ENCODE measurements around the gene MOSMO.
"Not testable (repeated sequence)": the region's sequence is repeated elsewhere in the genome, so short reads cannot be mapped to it uniquely, and the experiment has no call there.

MOSMO gene

GRCh38 chr16:22007509-22008214, at the start of gene MOSMO:
Gene MOSMO (plus strand): TSS chr16:22008111. CDS start chr16:22008302, 191 bp downstream.
- peak; percentile 69 for DNase-seq (ENCODE audit: low spot score)

GRCh38 chr16:21959050-21959449, 48.9 kb upstream of the MOSMO start:
- DNase-seq (ENCODE audit: low spot score), result no peak

- no peak for DNase-seq (ENCODE audit: low spot score)
Observed at GRCh38 chr16:21962475-21962874, 45.4 kb upstream of the MOSMO start.

GRCh38 chr16:21963887-21964286, 44.0 kb upstream of the MOSMO start:
- DNase-seq (ENCODE audit: low spot score), result no peak

- DNase-seq (ENCODE audit: low spot score), result no peak
Observed at GRCh38 chr16:21964353-21964752, 43.6 kb upstream of the MOSMO start.

- no peak for DNase-seq (ENCODE audit: low spot score)
Observed at GRCh38 chr16:21971856-21972255, 36.1 kb upstream of the MOSMO start.

- DNase-seq (ENCODE audit: low spot score), result no peak
Observed at GRCh38 chr16:21973945-21974344, 34.0 kb upstream of the MOSMO start.

GRCh38 chr16:21980032-21980431, 27.9 kb upstream of the MOSMO start:
- no peak for DNase-seq (ENCODE audit: low spot score)

GRCh38 chr16:21982108-21982507, 25.8 kb upstream of the MOSMO start:
- DNase-seq (ENCODE audit: low spot score), result no peak

- DNase-seq (ENCODE audit: low spot score), result no peak
Observed at GRCh38 chr16:21984062-21984461, 23.8 kb upstream of the MOSMO start.

- no peak for DNase-seq (ENCODE audit: low spot score)
Observed at GRCh38 chr16:21985524-21985923, 22.4 kb upstream of the MOSMO start.

GRCh38 chr16:21986692-21987246, 21.1 kb upstream of the MOSMO start:
- no peak for DNase-seq (ENCODE audit: low spot score)

- no peak for DNase-seq (ENCODE audit: low spot score)
Observed at GRCh38 chr16:21987498-21987897, 20.4 kb upstream of the MOSMO start.

GRCh38 chr16:21989133-21989532, 18.8 kb upstream of the MOSMO start:
- no peak for DNase-seq (ENCODE audit: low spot score)

- DNase-seq (ENCODE audit: low spot score), result no peak
Observed at GRCh38 chr16:21989751-21990150, 18.2 kb upstream of the MOSMO start.

- no peak for DNase-seq (ENCODE audit: low spot score)
Observed at GRCh38 chr16:21990381-21990944, 17.4 kb upstream of the MOSMO start.

- no peak for DNase-seq (ENCODE audit: low spot score)
Observed at GRCh38 chr16:21991621-21992020, 16.3 kb upstream of the MOSMO start.

- DNase-seq (ENCODE audit: low spot score), result no peak
Observed at GRCh38 chr16:21994856-21995465, 12.9 kb upstream of the MOSMO start.

GRCh38 chr16:21996923-21997696, 10.8 kb upstream of the MOSMO start:
- DNase-seq (ENCODE audit: low spot score), result no peak

- DNase-seq (ENCODE audit: low spot score), result no peak
Observed at GRCh38 chr16:21997697-21998480, 10.0 kb upstream of the MOSMO start.

GRCh38 chr16:22001591-22001990, 6.3 kb upstream of the MOSMO start:
- DNase-seq (ENCODE audit: low spot score), result no peak

GRCh38 chr16:22002047-22002446, 5.9 kb upstream of the MOSMO start:
- not testable (repeated sequence) for DNase-seq (ENCODE audit: low spot score)
